ENCODE measurements around the gene STK11IP.

GRCh38 chr2:219573166-219573565 is 24.5 kb upstream of the STK11IP start:
- TF ChIP-seq SUZ12 (IDR thresholded peaks at IDR 0.05) (no peak), ARNT (IDR thresholded peaks at IDR 0.05) (no peak), LEF1 (IDR thresholded peaks at IDR 0.05; ENCODE audit: borderline replicate concordance) (no peak), FOXK2 (IDR thresholded peaks at IDR 0.05) (no peak), TARDBP (IDR thresholded peaks at IDR 0.05) (no peak), SP1 (IDR thresholded peaks at IDR 0.05) (no peak), PKNOX1 (IDR thresholded peaks at IDR 0.05) (no peak), BHLHE40 (IDR thresholded peaks at IDR 0.05; ENCODE audit: borderline replicate concordance) (no peak), CTBP1 (IDR thresholded peaks at IDR 0.05; ENCODE audit: borderline replicate concordance) (no peak)
